K562 (cell line): ENCODE measurements around the gene TMEM181. TPM values are rescaled to one million over a fixed set of nuclear protein-coding genes. Genes with fewer than 3 reads are reported as not detected.

ENCODE experiments used
- ATAC-seq: fragments of 200-7000 bp; cut with Tn5 transposase; 3 replicates; pipeline ENCODE4 v1.9.1; 2020; ENCODE audit warnings: moderate library complexity
- BruUV-seq: library from RNA; stranded (reverse); fragments of 400-500 nt; replicated peaks from 2 replicates; lab custom pipeline; 2021; lab: Mats Ljungman, UMichigan
- CTCF ChIA-PET: fragments of 300-600 bp; formaldehyde crosslinking; extraction: SDS; loops from one replicate; lab custom pipeline; 2021; ENCODE audit warnings: low intra/inter-chr PET ratio; lab: Yijun Ruan, JAX
- POLR2A ChIA-PET: fragments of 300-600, 350-650 bp; sonication (Branson Sonifier 250); formaldehyde crosslinking; extraction: SDS; loops from one replicate; lab custom pipeline; 2021; ENCODE audit warnings: antibody characterized with exemption, inconsistent platforms; lab: Yijun Ruan, JAX
- DNase-seq, 4 experiments: peaks; one replicate each; pipeline versions ENCODE4 v3.0.0 to v3.0.0-alpha.2; 2011 to 2018; ENCODE audit warnings: low spot score in 3 of 4, mixed read lengths in 3 of 4; ENCODE audit errors: extremely low read depth in 1 of 4
- FAIRE-seq: peaks from 2 replicates; lab custom pipeline; 2011; peaks lifted over from hg19 to GRCh38; lab: Jason Lieb, UNC
- H2AFZ ChIP-seq: 2 replicates; pipeline ENCODE4 v1.6.0; 2011; ENCODE audit warnings: low read depth, low read length, control low read depth, inconsistent platforms
- H3K27ac ChIP-seq: fragments of 200-600 bp; 3 replicates; pipeline ENCODE4 v1.8.0; 2011; ENCODE audit warnings: low read depth, mild to moderate bottlenecking, control low read depth, inconsistent platforms, low read length, moderate library complexity, mixed read lengths; ENCODE audit errors: extremely low read depth
- H3K27me3 ChIP-seq, 2 experiments: fragments of 300-600 bp in 1 of 2; 2 replicates in 1 of 2; 3 replicates in 1 of 2; pipeline versions ENCODE4 v1.6.0 to v1.8.0; 2011; ENCODE audit warnings: inconsistent platforms in 2 of 2, low read length in 2 of 2, mild to moderate bottlenecking in 1 of 2, mixed read lengths in 1 of 2, moderate library complexity in 1 of 2; ENCODE audit not compliant: control insufficient read depth in 2 of 2, insufficient read depth in 2 of 2
- H3K36me3 ChIP-seq: fragments of 300-600 bp; 3 replicates; pipeline ENCODE4 v1.8.0; 2011; ENCODE audit warnings: mild to moderate bottlenecking, low read length, inconsistent platforms; ENCODE audit not compliant: control insufficient read depth, insufficient read depth
- H3K4me1 ChIP-seq, 2 experiments: fragments of 200-600 bp in 1 of 2; replicated peaks in 1 of 2; 2 replicates in 1 of 2; 3 replicates in 1 of 2; pipeline versions ENCODE4 v1.5.1 to v1.8.0; 2011; ENCODE audit warnings: inconsistent platforms in 2 of 2, low read length in 2 of 2, mild to moderate bottlenecking in 1 of 2, mixed read lengths in 1 of 2, moderate library complexity in 1 of 2; ENCODE audit not compliant: control insufficient read depth in 2 of 2, insufficient read depth in 2 of 2
- H3K4me2 ChIP-seq: 2 replicates; pipeline ENCODE4 v1.6.1; 2011; ENCODE audit warnings: low read length, control low read depth, inconsistent platforms, mixed read lengths; ENCODE audit not compliant: insufficient read depth
- H3K4me3 ChIP-seq: fragments of 200-600 bp; sonication (generic), shearing (Covaris generic); 2 replicates; pipeline ENCODE4 v1.5.1; 2016; ENCODE audit warnings: control low read depth, inconsistent platforms
- H3K79me2 ChIP-seq: fragments of 200-600 bp; 3 replicates; pipeline ENCODE4 v1.8.0; 2011; ENCODE audit warnings: low read length, inconsistent platforms; ENCODE audit not compliant: control insufficient read depth, insufficient read depth
- H3K9ac ChIP-seq, 2 experiments: 2 replicates each; pipeline versions ENCODE4 v1.6.0 to v1.6.1; 2011; ENCODE audit warnings: low read depth in 2 of 2, low read length in 2 of 2, control low read depth in 1 of 2, inconsistent platforms in 1 of 2, mild to moderate bottlenecking in 1 of 2, mixed read lengths in 1 of 2; ENCODE audit not compliant: insufficient read depth in 1 of 2
- H3K9me1 ChIP-seq: one replicate; pipeline ENCODE4 v1.6.0; 2011; ENCODE audit warnings: inconsistent platforms, mild to moderate bottlenecking, low read length, moderate library complexity; ENCODE audit not compliant: control insufficient read depth, insufficient read depth
- H3K9me3 ChIP-seq: replicated peaks from 2 replicates; pipeline ENCODE4 v1.5.1; 2011; ENCODE audit warnings: low read depth, low read length, inconsistent platforms; ENCODE audit not compliant: control insufficient read depth, insufficient read depth
- H4K20me1 ChIP-seq: replicated peaks from 2 replicates; pipeline ENCODE4 v1.6.1; 2011; ENCODE audit warnings: low read length, inconsistent platforms, mixed read lengths; ENCODE audit not compliant: control insufficient read depth, insufficient read depth
- CEBPB ChIP-seq: fragments of 450-650 bp; IDR thresholded peaks from 2 replicates; pipeline ENCODE4 v1.6.1; 2016; ENCODE audit warnings: missing genetic modification characterization, missing compliant biosample characterization
- CHD7 ChIP-seq: fragments of 200-600 bp; sonication (generic); IDR thresholded peaks from one replicate; pipeline ENCODE4 v1.6.1; 2012; ENCODE audit warnings: mild to moderate bottlenecking, low read depth, low read length, inconsistent platforms
- GABPA ChIP-seq: fragments of 200-800 bp; sonication (Bioruptor generic); conservative IDR thresholded peaks from 2 replicates; pipeline ENCODE4 v1.6.1; 2016; ENCODE audit warnings: low read depth, missing genetic modification characterization, missing compliant biosample characterization
- NCOA4 ChIP-seq: fragments of 450-650 bp; IDR thresholded peaks from 2 replicates; pipeline ENCODE4 v1.6.1; 2018; ENCODE audit warnings: mild to moderate bottlenecking; ENCODE audit not compliant: partially characterized antibody
- NRF1 ChIP-seq, 2 experiments: fragments of 450-650 bp; IDR thresholded peaks in 1 of 2; conservative IDR thresholded peaks in 1 of 2; 2 replicates each; pipeline ENCODE4 v1.6.1; 2014; ENCODE audit warnings: mild to moderate bottlenecking in 2 of 2
- SMAD2 ChIP-seq: fragments of 150-350 bp; IDR thresholded peaks from 2 replicates; pipeline ENCODE4 v1.6.1; 2014; ENCODE audit warnings: low read depth, mild to moderate bottlenecking, low read length
- WGBS: fragments of 100-300 bp; shearing (Covaris generic); methylation state at CpG from one replicate; pipeline ENCODE4 v1.1.6; 2016; ENCODE audit warnings: low coverage, mixed read lengths; ENCODE audit not compliant: insufficient coverage; ENCODE audit errors: missing lambda C conversion rate; 5-methylcytosine and 5-hydroxymethylcytosine counted together
- in situ Hi-C: fragments of 300-500 bp; cut with MboI; formaldehyde crosslinking; loops from 4 replicates; pipeline ENCODE4 v1.15.0; 2018; ENCODE audit warnings: inconsistent platforms, mixed read lengths
- intact Hi-C: fragments of 100-400 bp; cut with micrococcal nuclease; formaldehyde crosslinking; loops from 2 replicates; pipeline ENCODE4 v1.14.2; 2022
- polyA plus RNA-seq, 8 experiments: library from polyadenylated mRNA; depleted of rRNA in 4 of 8; stranded (reverse) in 5 of 8; unstranded in 3 of 8; fragments of >200 nt; fragmentation: Nextera tagmentation in 2 of 8; fragmentation: Illumina TruSeq in 1 of 8; extraction: Ambion mirVana in 2 of 8; extraction: Trizol in 1 of 8; gene quantifications; 2 replicates each; pipeline versions ENCODE4 v1.2.1 to v1.2.3, GENCODE V29; 2011 to 2014; ENCODE audit warnings: inconsistent platforms in 1 of 8, missing spikeins in 1 of 8
- total RNA-seq, 7 experiments: library from RNA; depleted of rRNA in 6 of 7; stranded (reverse); fragments of >200 nt in 6 of 7; fragmentation: Illumina TruSeq in 2 of 7; extraction: Trizol in 2 of 7; gene quantifications; 2 replicates each; pipeline versions ENCODE4 v1.2.1 to v1.2.3, GENCODE V29; 2011 to 2021; ENCODE audit warnings: low replicate concordance in 1 of 7

Gene TMEM181
- total and polyA plus RNA-seq, 9 of the 15 experiments (the other 6 are each of a cell fraction or from before 2014, with no cell fraction given): 5.6 to 27.2 (median 19.9) TPM

- no peak for TF ChIP-seq NCOA4
- TF ChIP-seq NRF1 (conservative IDR thresholded peaks at IDR 0.05 in 1 of 2, IDR thresholded peaks at IDR 0.05 in 1 of 2): no peak
- TF ChIP-seq CEBPB: no peak
- TF ChIP-seq GABPA: no peak
- TF ChIP-seq SMAD2: no peak
Observed at GRCh38 chr6:158619922-158620801, 60.3 kb downstream of the TMEM181 start (continued).

- no peak overlapping the region for H3K9ac ChIP-seq
- no peak overlapping the region for H2AFZ ChIP-seq
- peaks cover 62% of the 10 kb centered on the region for H3K36me3 ChIP-seq
- CTCF ChIA-PET: no interaction called here
- H3K79me2 ChIP-seq: no peaks in the 10 kb centered on the region
- in situ Hi-C loops (no loop called here), intact Hi-C loops (no loop called here)
- no peaks in the 10 kb centered on the region for H4K20me1 ChIP-seq
- H3K4me2 ChIP-seq: no peak overlapping the region
- no peak overlapping the region for H3K4me3 ChIP-seq
- no peaks in the 10 kb centered on the region for H3K9me1 ChIP-seq
- BruUV-seq: no TSS peak
- DNase-seq (no peak), ATAC-seq (no peak), FAIRE-seq (no peak)
- POLR2A ChIA-PET: interaction anchor here (0.6 to 2.4 kb wide), 2 partner anchors 10 to 68 kb away, joined by 3 to 10 read pairs; no protein-coding TSS in a partner anchor
- H3K27ac ChIP-seq: no peak overlapping the region
- H3K27me3 ChIP-seq: no peaks in the 10 kb centered on the region
- WGBS: 90% methylated on average over 13 of the region's 13 CpGs
- no peaks in the 10 kb centered on the region for H3K4me1 ChIP-seq
- no peaks in the 10 kb centered on the region for H3K9me3 ChIP-seq
- no peak for TF ChIP-seq NCOA4
- no peak for TF ChIP-seq CHD7
Observed at GRCh38 chr6:158620963-158621693, 61.2 kb downstream of the TMEM181 start.
